BLaER1 (cell line): Measurements from ENCODE around the gene NMNAT2.

ENCODE experiments used
- H3K27ac ChIP-seq: shearing (Covaris generic); formaldehyde crosslinking; 2 replicates; pipeline ENCODE4 v1.8.1; 2022
- H3K27me3 ChIP-seq: shearing (Covaris generic); formaldehyde crosslinking; 2 replicates; pipeline ENCODE4 v1.8.1; 2022
- H3K36me3 ChIP-seq: shearing (Covaris generic); formaldehyde crosslinking; 2 replicates; pipeline ENCODE4 v1.8.1; 2022
- H3K4me1 ChIP-seq: shearing (Covaris generic); formaldehyde crosslinking; 2 replicates; pipeline ENCODE4 v1.8.1; 2022
- H3K4me2 ChIP-seq: shearing (Covaris generic); formaldehyde crosslinking; 2 replicates; pipeline ENCODE4 v1.8.1; 2022
- H3K4me3 ChIP-seq: shearing (Covaris generic); formaldehyde crosslinking; 2 replicates; pipeline ENCODE4 v1.8.1; 2022
- H3K9ac ChIP-seq: shearing (Covaris generic); formaldehyde crosslinking; 2 replicates; pipeline ENCODE4 v1.8.1; 2022
- H3K9me3 ChIP-seq: shearing (Covaris generic); formaldehyde crosslinking; 2 replicates; pipeline ENCODE4 v1.8.1; 2022
- H4K20me1 ChIP-seq: shearing (Covaris generic); formaldehyde crosslinking; 2 replicates; pipeline ENCODE4 v1.8.1; 2022
- Cebpa-rat ChIP-seq: shearing (Covaris generic); IDR thresholded peaks from 2 replicates; pipeline ENCODE4 v1.8.1; 2022

Gene NMNAT2

DNA sequence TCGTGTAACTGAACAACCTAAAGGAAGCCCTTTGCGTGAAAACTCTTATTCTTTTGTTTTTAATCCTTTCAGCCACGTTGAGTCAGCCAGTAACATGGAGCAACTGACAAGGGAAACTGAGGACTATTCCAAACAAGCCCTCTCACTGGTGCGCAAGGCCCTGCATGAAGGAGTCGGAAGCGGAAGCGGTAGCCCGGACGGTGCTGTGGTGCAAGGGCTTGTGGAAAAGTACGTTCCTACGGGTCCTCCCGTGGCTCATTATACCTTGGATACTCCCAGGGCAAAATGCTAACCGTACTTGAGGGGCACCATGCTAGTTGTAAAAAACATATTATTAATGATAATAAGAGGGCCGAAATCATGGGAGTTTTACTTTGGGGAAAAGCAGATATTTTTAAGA lies 182.7 kb downstream of the NMNAT2 start:
- TF ChIP-seq Cebpa-rat = no peak

GRCh38 chr1:183234660-183235476 lies 183.3 kb downstream of the NMNAT2 start:
- Histone ChIP-seq H3K27ac (no peak overlapping the region), H3K9me3 (no peaks in the 10 kb centered on the region; the same call in 1 of the 2 replicates), H3K4me3 (no peak overlapping the region)

More for the DNA sequence above, 182.7 kb downstream of the NMNAT2 start:
- Histone ChIP-seq H3K27ac (no peak overlapping the region), H3K27me3 (no peaks in the 10 kb centered on the region), H3K36me3 (no peaks in the 10 kb centered on the region), H3K9ac (no peak overlapping the region), H4K20me1 (no peaks in the 10 kb centered on the region), H3K4me1 (no peaks in the 10 kb centered on the region), H3K9me3 (no peaks in the 10 kb centered on the region; the same call in 1 of the 2 replicates), H3K4me3 (no peak overlapping the region), H3K4me2 (no peak overlapping the region)

DNA sequence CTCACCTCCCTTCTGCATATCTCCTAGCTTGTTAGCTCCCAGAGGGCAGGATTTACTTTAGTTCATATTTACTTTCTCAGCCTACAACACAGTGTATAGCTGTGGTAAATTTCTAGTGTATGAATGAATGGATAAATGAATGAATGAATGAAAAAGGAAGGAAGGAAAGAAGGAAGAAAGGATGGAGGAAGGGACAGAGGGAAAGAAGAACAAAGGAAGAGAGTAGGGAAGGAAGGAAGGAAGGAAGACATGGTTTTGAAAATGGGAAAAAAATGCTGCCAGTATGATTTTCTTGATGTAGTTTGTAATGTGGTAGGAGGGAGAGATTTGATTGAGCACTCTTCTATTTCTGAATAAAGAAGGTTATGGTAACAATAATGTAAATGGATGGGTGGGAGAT lies 185.1 kb downstream of the NMNAT2 start:
- no peak for TF ChIP-seq Cebpa-rat
- Histone ChIP-seq H3K27me3 (no peaks in the 10 kb centered on the region), H3K9ac (no peak overlapping the region), H3K9me3 (no peaks in the 10 kb centered on the region; the same call in 1 of the 2 replicates), H3K4me2 (no peak overlapping the region), H3K27ac (no peak overlapping the region), H3K36me3 (no peaks in the 10 kb centered on the region), H4K20me1 (no peaks in the 10 kb centered on the region), H3K4me1 (no peaks in the 10 kb centered on the region), H3K4me3 (no peak overlapping the region)

More at GRCh38 chr1:183234660-183235476, 183.3 kb downstream of the NMNAT2 start:
- H3K36me3 ChIP-seq = no peaks in the 10 kb centered on the region
- no peaks in the 10 kb centered on the region for H3K4me1 ChIP-seq
- no peak for TF ChIP-seq Cebpa-rat
- no peaks in the 10 kb centered on the region for H3K27me3 ChIP-seq
- H3K9ac ChIP-seq = no peak overlapping the region
- no peak overlapping the region for H3K4me2 ChIP-seq
- H4K20me1 ChIP-seq = no peaks in the 10 kb centered on the region

DNA sequence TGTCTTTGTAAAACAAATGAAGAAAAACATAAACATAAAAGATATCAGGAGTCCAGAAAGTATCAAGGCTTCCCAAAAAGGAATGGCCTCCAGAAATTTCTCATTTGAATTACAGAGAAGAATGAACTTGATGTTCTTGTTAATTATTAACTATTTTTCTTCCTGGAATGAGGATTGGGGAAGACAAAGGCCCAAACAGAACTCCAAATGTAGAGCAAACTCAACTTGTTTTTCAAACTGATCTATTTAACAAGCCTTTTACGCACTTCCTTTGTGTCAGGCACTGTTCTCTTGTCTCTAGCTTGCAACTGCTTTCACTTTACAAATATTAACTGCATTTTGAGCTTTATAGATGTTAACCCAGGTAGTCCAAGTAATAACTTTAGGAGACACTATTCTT lies 186.6 kb downstream of the NMNAT2 start:
- Histone ChIP-seq H3K9me3 (no peaks in the 10 kb centered on the region; the same call in 1 of the 2 replicates), H3K4me2 (no peak overlapping the region), H3K27ac (no peak overlapping the region), H3K9ac (no peak overlapping the region), H3K4me1 (no peaks in the 10 kb centered on the region), H3K4me3 (no peak overlapping the region), H3K36me3 (no peaks in the 10 kb centered on the region), H3K27me3 (peaks cover 11% of the 10 kb centered on the region), H4K20me1 (no peaks in the 10 kb centered on the region)
- TF ChIP-seq Cebpa-rat = no peak

DNA sequence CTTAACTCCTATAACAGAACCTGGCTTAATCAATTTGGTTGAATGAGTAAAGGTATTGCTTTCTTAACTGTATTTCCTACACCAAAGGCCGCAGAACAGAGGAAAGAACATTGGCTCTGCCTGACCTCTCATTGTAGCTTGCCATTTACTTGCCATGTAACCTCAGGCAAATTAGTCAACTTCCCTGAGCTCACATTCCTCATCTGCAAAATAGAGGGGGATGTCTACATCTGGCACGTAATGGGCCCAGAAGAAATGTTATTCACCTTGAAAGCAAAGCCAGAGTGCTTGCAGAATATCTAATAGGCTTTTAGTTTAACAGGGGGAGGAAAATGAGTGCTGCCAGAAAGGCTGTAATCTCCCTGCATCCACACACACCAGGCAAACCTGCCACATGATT lies 187.8 kb downstream of the NMNAT2 start:
- Histone ChIP-seq H4K20me1 (no peaks in the 10 kb centered on the region), H3K4me3 (no peak overlapping the region), H3K27ac (no peak overlapping the region), H3K36me3 (no peaks in the 10 kb centered on the region), H3K4me2 (no peak overlapping the region), H3K4me1 (no peaks in the 10 kb centered on the region), H3K9ac (no peak overlapping the region), H3K27me3 (peaks cover 15% of the 10 kb centered on the region), H3K9me3 (no peaks in the 10 kb centered on the region; the same call in 1 of the 2 replicates)
- no peak for TF ChIP-seq Cebpa-rat

DNA sequence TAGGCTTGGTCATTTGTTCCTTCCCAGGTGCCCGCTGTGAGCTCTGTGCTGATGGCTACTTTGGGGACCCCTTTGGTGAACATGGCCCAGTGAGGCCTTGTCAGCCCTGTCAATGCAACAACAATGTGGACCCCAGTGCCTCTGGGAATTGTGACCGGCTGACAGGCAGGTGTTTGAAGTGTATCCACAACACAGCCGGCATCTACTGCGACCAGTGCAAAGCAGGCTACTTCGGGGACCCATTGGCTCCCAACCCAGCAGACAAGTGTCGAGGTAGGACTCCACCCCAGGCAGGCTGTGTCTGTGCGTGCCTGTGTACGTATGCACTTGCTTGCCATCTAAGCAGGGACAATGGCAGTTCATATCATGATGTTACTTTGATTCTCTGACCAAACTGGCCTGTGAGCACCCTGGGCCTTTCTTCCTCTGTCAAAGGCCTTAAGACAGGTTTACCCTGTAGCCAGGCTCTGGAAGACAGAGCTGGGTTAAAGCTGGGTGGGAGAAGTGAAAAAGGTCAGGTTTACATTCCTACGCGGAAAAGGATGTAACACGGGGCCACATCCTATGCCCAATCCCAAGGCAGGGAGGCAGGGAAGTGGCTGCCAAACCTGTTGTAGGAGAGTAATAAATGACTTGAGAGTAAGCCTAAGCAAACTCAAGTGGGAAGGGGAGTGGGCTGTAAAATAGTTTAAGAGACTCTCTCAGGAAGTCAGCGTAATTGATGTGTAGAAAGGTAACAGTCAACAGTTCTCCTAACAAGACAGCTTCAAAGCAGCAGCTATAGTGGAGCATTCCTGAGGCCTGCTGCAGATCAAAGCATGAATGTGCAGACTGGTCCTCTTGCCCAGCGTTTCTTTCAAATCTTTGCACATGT lies 189.6 kb downstream of the NMNAT2 start:
- peaks cover 15% of the 10 kb centered on the region for H3K27me3 ChIP-seq
- H3K9me3 ChIP-seq = no peaks in the 10 kb centered on the region
- H3K4me3 ChIP-seq = no peak overlapping the region
- no peak overlapping the region for H3K4me2 ChIP-seq
- TF ChIP-seq Cebpa-rat = no peak
- H3K9ac ChIP-seq = no peak overlapping the region
- H3K27ac ChIP-seq = no peak overlapping the region
- H3K4me1 ChIP-seq = no peaks in the 10 kb centered on the region
- H4K20me1 ChIP-seq = no peaks in the 10 kb centered on the region
- H3K36me3 ChIP-seq = no peaks in the 10 kb centered on the region

- Histone ChIP-seq H3K9ac (no peak overlapping the region), H3K4me3 (no peak overlapping the region), H3K27ac (no peak overlapping the region), H3K36me3 (no peaks in the 10 kb centered on the region), H3K4me1 (no peaks in the 10 kb centered on the region), H3K4me2 (no peak overlapping the region), H3K9me3 (no peaks in the 10 kb centered on the region), H4K20me1 (no peaks in the 10 kb centered on the region), H3K27me3 (peaks cover 15% of the 10 kb centered on the region)
- TF ChIP-seq Cebpa-rat = no peak
These were observed 190.5 kb downstream of the NMNAT2 start for GRCh38 chr1:183227422-183228346.

DNA sequence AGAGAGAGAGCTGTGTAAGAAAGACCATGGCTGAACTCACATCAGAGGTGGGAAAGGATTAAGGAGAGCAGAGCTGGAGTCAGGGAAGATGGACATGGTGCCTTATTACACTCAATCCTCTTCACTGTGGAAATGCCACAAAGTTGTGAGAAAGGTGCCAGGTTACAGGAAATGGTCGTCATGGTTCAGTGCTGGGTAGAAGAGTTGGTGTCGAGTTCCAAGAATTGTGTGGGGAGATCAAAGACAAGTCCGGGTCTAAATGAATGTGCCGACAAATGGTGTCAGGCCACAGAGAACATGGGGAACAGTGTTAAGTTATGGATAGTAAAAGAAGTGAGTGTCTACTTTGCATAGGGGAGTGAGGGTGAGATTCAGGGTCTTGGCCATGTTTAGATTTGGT lies 191.2 kb downstream of the NMNAT2 start:
- no peak overlapping the region for H3K4me2 ChIP-seq
- H3K27me3 ChIP-seq = peaks cover 15% of the 10 kb centered on the region
- H3K27ac ChIP-seq = no peak overlapping the region
- no peak overlapping the region for H3K9ac ChIP-seq
- no peak overlapping the region for H3K4me3 ChIP-seq
- no peak for TF ChIP-seq Cebpa-rat
- H4K20me1 ChIP-seq = no peaks in the 10 kb centered on the region
- H3K9me3 ChIP-seq = no peaks in the 10 kb centered on the region
- no peaks in the 10 kb centered on the region for H3K4me1 ChIP-seq
- no peaks in the 10 kb centered on the region for H3K36me3 ChIP-seq

GRCh38 chr1:183226361-183226760 lies 191.8 kb downstream of the NMNAT2 start:
- H3K4me1 ChIP-seq = no peaks in the 10 kb centered on the region
- TF ChIP-seq Cebpa-rat = no peak
- H3K4me2 ChIP-seq = no peak overlapping the region
- H3K27ac ChIP-seq = no peak overlapping the region
- no peak overlapping the region for H3K9ac ChIP-seq
- H3K4me3 ChIP-seq = no peak overlapping the region
- H4K20me1 ChIP-seq = no peaks in the 10 kb centered on the region
- H3K36me3 ChIP-seq = no peaks in the 10 kb centered on the region
- no peaks in the 10 kb centered on the region for H3K9me3 ChIP-seq
- H3K27me3 ChIP-seq = peaks cover 15% of the 10 kb centered on the region
